ENCODE results near the gene RUNX1. TPM values are rescaled to one million over a fixed set of nuclear protein-coding genes. Genes with fewer than 3 reads are reported as not detected.

Gene RUNX1
- total RNA-seq, 2 experiments from 2014 or later: 50.6 to 55.8 TPM

DNA sequence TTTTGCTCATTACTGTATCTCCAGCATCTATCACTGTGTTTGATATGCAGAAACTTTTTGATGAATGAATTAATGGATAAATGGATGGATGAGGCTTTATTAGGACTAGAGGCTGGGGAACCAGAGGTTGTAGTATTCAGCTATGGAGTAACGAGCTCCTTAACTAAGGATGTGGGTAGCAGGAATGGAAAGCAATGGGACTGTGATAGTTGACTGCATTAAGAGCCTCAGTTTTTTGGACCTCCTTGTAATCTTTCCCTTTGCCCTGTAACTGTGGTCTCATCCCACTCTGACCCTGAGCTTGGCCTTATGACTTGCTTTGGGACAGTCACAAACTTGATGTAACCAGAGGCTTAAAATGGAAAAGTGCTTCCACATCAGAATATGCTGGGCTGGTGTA, 9.0 kb upstream of the RUNX1 start:
- Mint-ChIP-seq H3K27me3 (no peaks in the 10 kb centered on the region), H3K9me3 (no peaks in the 10 kb centered on the region), H3K4me1 (ENCODE audit: low read depth) (peaks cover 30% of the 10 kb centered on the region), H3K36me3 (no peaks in the 10 kb centered on the region), H3K27ac (no peak overlapping the region), H3K4me3 (no peak overlapping the region)
- ChIA-PET POLR2A (no interaction called here), CTCF (no interaction called here)
- intact Hi-C loops (cut with micrococcal nuclease): no loop called here
- no peak for DNase-seq

- H3K27me3 Mint-ChIP-seq: no peaks in the 10 kb centered on the region
- H3K36me3 Mint-ChIP-seq: no peaks in the 10 kb centered on the region
- intact Hi-C loops (cut with micrococcal nuclease): no loop called here
- ChIA-PET CTCF (no interaction called here), POLR2A (no interaction called here)
- H3K4me1 Mint-ChIP-seq (ENCODE audit: low read depth): peaks cover 30% of the 10 kb centered on the region
- DNase-seq: no peak
- no peaks in the 10 kb centered on the region for H3K9me3 Mint-ChIP-seq
- no peak overlapping the region for H3K27ac Mint-ChIP-seq
- H3K4me3 Mint-ChIP-seq: no peak overlapping the region
Measured at GRCh38 chr21:35057428-35057827, 8.3 kb upstream of the RUNX1 start.

- H3K9me3 Mint-ChIP-seq: no peaks in the 10 kb centered on the region
- H3K27me3 Mint-ChIP-seq: no peaks in the 10 kb centered on the region
- H3K27ac Mint-ChIP-seq: no peak overlapping the region
- H3K4me1 Mint-ChIP-seq (ENCODE audit: low read depth): peaks cover 42% of the 10 kb centered on the region
- ChIA-PET CTCF (interaction anchor here (3.9 to 11.9 kb wide), 2 partner anchors 165 to 346 kb away, joined by 47 to 120 read pairs; no protein-coding TSS in a partner anchor), POLR2A (no interaction called here)
- H3K4me3 Mint-ChIP-seq: no peak overlapping the region
- no peak for DNase-seq
- peaks cover 3% of the 10 kb centered on the region for H3K36me3 Mint-ChIP-seq
- intact Hi-C loops (cut with micrococcal nuclease): no loop called here
Measured at GRCh38 chr21:35053356-35054096, 4.4 kb upstream of the RUNX1 start.

- POLR2A ChIA-PET: interaction anchor here (11.5 kb wide), 1 partner anchor 166 kb away, joined by 267 read pairs; no protein-coding TSS in a partner anchor
- Mint-ChIP-seq H3K4me3 (no peak overlapping the region), H3K9me3 (no peaks in the 10 kb centered on the region), H3K27me3 (no peaks in the 10 kb centered on the region), H3K27ac (no peak overlapping the region), H3K36me3 (peaks cover 3% of the 10 kb centered on the region), H3K4me1 (ENCODE audit: low read depth) (peaks cover 43% of the 10 kb centered on the region)
- intact Hi-C loops (cut with micrococcal nuclease): no loop called here
- CTCF ChIA-PET: interaction anchor here (0.8 to 11.9 kb wide), 4 partner anchors 164 to 383 kb away, joined by 3 to 120 read pairs (median 25); no protein-coding TSS in a partner anchor
- DNase-seq: no peak
Measured at GRCh38 chr21:35052801-35053200, 3.7 kb upstream of the RUNX1 start.

DNA sequence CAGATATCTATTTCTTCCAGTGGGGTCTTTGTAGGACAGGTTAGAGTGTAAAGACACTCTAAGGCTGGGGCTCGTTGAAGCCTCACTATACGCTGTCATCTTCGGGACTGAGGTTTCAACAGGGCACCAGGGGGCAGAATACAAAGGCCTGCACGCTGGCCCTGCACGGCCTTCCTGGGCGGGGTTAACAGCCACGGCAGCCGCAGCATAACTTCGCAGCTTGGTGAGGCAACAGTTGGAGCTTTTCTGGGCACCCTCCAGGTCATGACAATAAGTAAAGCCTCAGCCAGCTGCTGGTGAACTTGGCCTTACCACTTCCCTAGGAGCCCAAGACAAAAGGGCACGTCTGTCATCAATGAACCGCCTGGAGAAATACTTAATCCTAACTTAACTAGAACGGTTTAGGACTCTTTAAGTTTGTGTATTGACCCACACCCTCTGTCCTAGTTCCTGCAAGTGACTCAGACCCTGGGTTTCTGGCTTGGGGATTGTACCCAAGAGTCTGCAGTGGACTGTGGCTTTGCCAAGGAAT, 2.3 kb upstream of the RUNX1 start:
- intact Hi-C loops (cut with micrococcal nuclease): loop anchor here (1.0 to 2.0 kb wide), 4 partner anchors 23 to 349 kb away; no protein-coding TSS in a partner anchor
- peaks cover 8% of the 10 kb centered on the region for H3K36me3 Mint-ChIP-seq
- peaks cover 53% of the 10 kb centered on the region for H3K4me1 Mint-ChIP-seq (ENCODE audit: low read depth)
- peak overlapping the region; percentile 99 for H3K27ac Mint-ChIP-seq
- ChIA-PET CTCF (interaction anchor here (0.6 to 11.9 kb wide), 41 partner anchors 12 to 789 kb away, joined by 3 to 120 read pairs (median 4); no protein-coding TSS in a partner anchor), POLR2A (interaction anchor here (0.7 to 11.5 kb wide), 11 partner anchors 8 to 306 kb away, joined by 3 to 267 read pairs (median 6); no protein-coding TSS in a partner anchor)
- no peaks in the 10 kb centered on the region for H3K9me3 Mint-ChIP-seq
- peak overlapping the region; percentile 36 for H3K4me3 Mint-ChIP-seq
- DNase-seq: peak; percentile 91
- no peaks in the 10 kb centered on the region for H3K27me3 Mint-ChIP-seq

DNA sequence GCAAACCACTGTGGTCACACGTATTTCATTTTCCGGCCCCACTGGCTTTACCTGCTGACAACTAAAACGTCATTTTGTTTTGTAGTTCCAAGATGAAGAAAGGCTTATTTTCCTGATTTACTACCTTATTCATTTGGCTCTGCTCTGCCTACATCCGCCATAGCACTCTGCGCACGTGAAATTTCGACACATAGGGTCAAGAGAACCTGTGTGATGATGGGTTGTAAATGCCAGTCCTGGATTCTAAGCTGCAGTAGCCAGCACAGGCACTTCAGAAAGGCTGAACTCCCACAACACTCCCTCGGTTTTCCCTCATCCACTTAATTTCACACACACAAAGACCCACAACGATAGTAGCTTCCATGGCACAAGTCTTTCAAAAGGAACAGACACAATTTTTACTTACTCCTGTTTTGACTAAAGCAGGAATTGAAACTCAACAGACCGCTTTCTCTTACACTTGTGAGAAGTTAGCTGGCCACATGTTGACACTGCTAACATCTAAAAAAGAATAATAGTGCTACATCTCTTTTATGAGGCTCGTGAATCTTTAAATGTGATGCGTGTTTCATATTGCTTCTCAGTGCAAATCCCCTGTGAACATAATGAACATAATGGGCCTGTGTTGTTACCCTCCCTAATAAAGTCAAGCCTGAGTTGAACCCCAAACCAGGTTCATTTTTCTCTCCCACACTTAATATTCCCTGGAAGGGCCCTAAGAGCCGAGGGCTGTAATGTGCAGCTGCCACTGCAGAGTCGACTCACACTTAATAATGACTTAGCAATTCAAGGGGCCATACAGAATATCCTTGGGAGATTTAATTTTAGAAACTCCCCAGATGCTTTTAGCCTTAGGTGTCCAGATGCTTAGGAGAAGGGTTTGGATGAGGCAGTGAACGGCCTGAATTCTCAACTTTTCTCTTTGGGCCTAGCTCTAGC, 1.5 kb upstream of the RUNX1 start:
- Mint-ChIP-seq H3K9me3 (no peaks in the 10 kb centered on the region), H3K27me3 (no peaks in the 10 kb centered on the region), H3K4me1 (ENCODE audit: low read depth) (peaks cover 59% of the 10 kb centered on the region), H3K27ac (peak overlapping the region; percentile 99), H3K4me3 (peak overlapping the region; percentile 36), H3K36me3 (peaks cover 8% of the 10 kb centered on the region)
- intact Hi-C loops (cut with micrococcal nuclease): loop anchor here (1.0 to 2.0 kb wide), 4 partner anchors 24 to 350 kb away; no protein-coding TSS in a partner anchor
- DNase-seq: peak; percentile 40
- CTCF ChIA-PET: interaction anchor here (0.5 to 11.9 kb wide), 37 partner anchors 11 to 695 kb away, joined by 3 to 120 read pairs (median 4); no protein-coding TSS in a partner anchor
- POLR2A ChIA-PET: interaction anchor here (0.7 to 11.5 kb wide), 13 partner anchors 9 to 361 kb away, joined by 3 to 267 read pairs (median 5); no protein-coding TSS in a partner anchor

DNA sequence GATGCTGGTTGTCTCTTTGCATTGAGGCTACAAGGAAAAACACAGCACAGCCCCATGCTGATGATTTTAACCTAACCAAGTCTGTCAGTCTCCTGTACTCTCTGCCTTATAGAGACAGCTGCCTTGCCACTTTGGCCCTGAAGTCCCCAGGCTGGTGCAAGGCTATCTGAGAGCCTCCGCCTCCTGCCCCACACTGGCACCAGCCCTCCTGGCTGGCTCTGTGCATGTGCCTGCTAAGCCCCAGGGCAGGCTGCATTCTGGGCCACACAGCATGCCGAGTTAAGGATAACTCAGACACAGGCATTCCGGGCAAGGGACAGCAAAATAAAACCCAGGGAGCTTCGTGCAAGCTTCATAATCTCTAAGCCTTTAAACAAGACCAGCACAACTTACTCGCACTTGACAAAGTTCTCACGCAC, 910 bp downstream of the RUNX1 start:
- Mint-ChIP-seq H3K27me3 (no peaks in the 10 kb centered on the region), H3K4me1 (ENCODE audit: low read depth) (peaks cover 83% of the 10 kb centered on the region), H3K36me3 (peaks cover 8% of the 10 kb centered on the region), H3K4me3 (peak overlapping the region; percentile 93), H3K27ac (peak overlapping the region; percentile 99), H3K9me3 (no peaks in the 10 kb centered on the region)
- intact Hi-C loops (cut with micrococcal nuclease): loop anchor here (1.0 to 10.0 kb wide), 9 partner anchors 49 to 479 kb away; no protein-coding TSS in a partner anchor
- POLR2A ChIA-PET: interaction anchor here (0.6 to 11.5 kb wide), 25 partner anchors 8 to 310 kb away, joined by 3 to 267 read pairs (median 7); no protein-coding TSS in a partner anchor
- CTCF ChIA-PET: interaction anchor here (0.6 to 11.9 kb wide), 22 partner anchors 10 to 791 kb away, joined by 3 to 120 read pairs (median 5); no protein-coding TSS in a partner anchor
- peak; percentile 56 for DNase-seq

DNA sequence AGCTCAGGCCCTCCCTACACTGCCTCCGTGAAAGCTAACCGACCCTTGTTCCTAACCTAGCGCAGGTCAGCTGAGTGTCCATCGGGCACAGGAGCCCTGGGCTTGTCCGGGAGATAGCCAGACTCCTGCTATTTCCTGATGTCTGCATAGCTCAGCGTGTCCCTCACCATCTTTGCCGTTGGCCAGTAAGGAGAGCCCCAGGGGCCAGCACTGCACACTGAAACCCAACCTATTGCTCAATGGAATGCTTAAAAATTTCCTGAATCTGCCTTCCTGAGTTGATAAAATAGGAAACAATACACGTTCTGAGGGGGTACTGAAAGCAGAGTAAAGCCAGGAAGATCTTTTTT, 2.2 kb downstream of the RUNX1 start:
- Mint-ChIP-seq H3K4me3 (peak overlapping the region; percentile 93), H3K4me1 (ENCODE audit: low read depth) (peaks cover 94% of the 10 kb centered on the region), H3K9me3 (no peaks in the 10 kb centered on the region), H3K27ac (peak overlapping the region; percentile 99), H3K36me3 (peaks cover 12% of the 10 kb centered on the region), H3K27me3 (no peaks in the 10 kb centered on the region)
- intact Hi-C loops (cut with micrococcal nuclease): loop anchor here (5.0 to 10.0 kb wide), 3 partner anchors 302 to 480 kb away; no protein-coding TSS in a partner anchor
- ChIA-PET POLR2A (interaction anchor here (0.6 to 11.5 kb wide), 30 partner anchors 9 to 311 kb away, joined by 3 to 267 read pairs (median 6); no protein-coding TSS in a partner anchor), CTCF (interaction anchor here (1.0 to 11.9 kb wide), 14 partner anchors 12 to 793 kb away, joined by 3 to 120 read pairs (median 6); no protein-coding TSS in a partner anchor)
- no peak for DNase-seq

GRCh38 chr21:35046263-35046624, 2.9 kb downstream of the RUNX1 start:
- Mint-ChIP-seq H3K36me3 (peaks cover 12% of the 10 kb centered on the region), H3K4me3 (peak overlapping the region; percentile 93), H3K9me3 (no peaks in the 10 kb centered on the region), H3K27ac (peak overlapping the region; percentile 99), H3K27me3 (no peaks in the 10 kb centered on the region), H3K4me1 (ENCODE audit: low read depth) (peaks cover 94% of the 10 kb centered on the region)
- POLR2A ChIA-PET: interaction anchor here (1.1 to 11.5 kb wide), 16 partner anchors 9 to 207 kb away, joined by 3 to 267 read pairs (median 14); no protein-coding TSS in a partner anchor
- peak; percentile 49 for DNase-seq
- CTCF ChIA-PET: interaction anchor here (1.1 to 11.9 kb wide), 8 partner anchors 11 to 794 kb away, joined by 3 to 120 read pairs (median 6); no protein-coding TSS in a partner anchor
- intact Hi-C loops (cut with micrococcal nuclease): loop anchor here (5.0 to 10.0 kb wide), 3 partner anchors 301 to 481 kb away; no protein-coding TSS in a partner anchor

DNA sequence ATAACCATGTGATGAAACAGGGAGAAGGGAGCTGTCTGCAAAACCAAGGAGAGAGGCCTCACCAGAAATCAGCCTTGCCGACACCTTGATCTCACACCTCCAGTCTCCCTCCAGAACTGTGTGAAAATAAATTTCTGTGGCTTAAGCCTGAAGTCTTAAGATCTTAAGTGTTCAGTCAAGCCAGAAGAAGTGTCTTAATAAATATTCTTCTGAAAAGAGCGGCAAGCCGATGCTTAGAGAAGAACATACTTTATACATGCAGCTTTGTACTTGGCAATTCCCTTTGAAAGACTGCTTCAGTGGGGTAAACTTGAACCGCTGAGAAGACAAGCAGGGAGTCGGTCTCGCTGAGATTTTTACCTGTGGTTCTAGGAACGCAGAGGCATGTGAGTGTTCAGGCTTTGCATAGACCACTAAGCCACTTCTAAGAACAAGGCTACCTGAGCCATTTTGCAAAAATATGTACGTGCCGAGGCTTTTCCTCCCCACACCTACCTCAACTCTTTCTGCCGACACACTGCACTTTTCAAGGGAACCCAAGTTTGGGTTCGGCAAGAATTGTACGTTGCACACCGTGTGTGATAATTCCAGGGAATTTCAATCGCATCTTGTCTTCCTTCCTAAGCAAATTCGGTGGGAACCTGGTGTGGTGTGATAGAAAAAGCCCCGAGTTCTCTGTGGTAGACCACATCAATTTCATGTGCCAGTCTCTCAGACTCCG, 3.4 kb downstream of the RUNX1 start:
- Mint-ChIP-seq H3K9me3 (no peaks in the 10 kb centered on the region), H3K36me3 (peaks cover 15% of the 10 kb centered on the region), H3K27me3 (no peaks in the 10 kb centered on the region), H3K4me1 (ENCODE audit: low read depth) (peaks cover 94% of the 10 kb centered on the region), H3K27ac (peak overlapping the region; percentile 99), H3K4me3 (peak overlapping the region; percentile 93)
- ChIA-PET CTCF (interaction anchor here (1.1 to 11.9 kb wide), 4 partner anchors 78 to 794 kb away, joined by 3 to 120 read pairs (median 8); no protein-coding TSS in a partner anchor), POLR2A (interaction anchor here (0.8 to 11.5 kb wide), 13 partner anchors 8 to 208 kb away, joined by 3 to 267 read pairs (median 25); no protein-coding TSS in a partner anchor)
- DNase-seq: peak; percentile 69
- intact Hi-C loops (cut with micrococcal nuclease): loop anchor here (1.0 to 10.0 kb wide), 6 partner anchors 9 to 482 kb away; no protein-coding TSS in a partner anchor
